Left hindlimb (tissue), 1 donor: ENCODE measurements around the gene ARID1B.

Experiments
- DNase-seq: peaks from one replicate; pipeline ENCODE4 v3.0.0-alpha.2; 2018

The ARID1B gene

DNA sequence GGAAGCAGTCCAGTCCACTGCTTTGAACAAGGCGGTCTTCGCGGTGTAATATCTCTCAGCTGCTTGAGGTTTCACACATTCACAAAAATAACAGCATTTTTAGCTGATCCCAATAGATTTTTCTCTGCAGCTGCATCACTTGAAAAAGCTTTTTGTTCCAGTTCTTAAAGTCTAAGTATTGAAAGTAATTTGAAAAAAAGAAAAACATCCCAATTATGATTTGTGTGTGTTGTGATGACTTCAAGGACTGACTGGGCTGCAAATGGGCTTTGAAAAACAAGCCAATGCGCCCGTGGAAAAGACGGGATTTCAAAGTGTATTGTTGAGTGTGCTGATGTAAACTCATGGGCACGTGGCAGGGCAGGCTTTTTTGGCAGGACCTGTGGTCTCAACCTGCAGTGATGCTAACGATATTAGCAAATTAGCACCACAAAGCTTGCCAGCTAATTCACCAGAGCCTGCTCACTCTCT, 395.1 kb downstream of the ARID1B start:
- DNase-seq: no peak

DNA sequence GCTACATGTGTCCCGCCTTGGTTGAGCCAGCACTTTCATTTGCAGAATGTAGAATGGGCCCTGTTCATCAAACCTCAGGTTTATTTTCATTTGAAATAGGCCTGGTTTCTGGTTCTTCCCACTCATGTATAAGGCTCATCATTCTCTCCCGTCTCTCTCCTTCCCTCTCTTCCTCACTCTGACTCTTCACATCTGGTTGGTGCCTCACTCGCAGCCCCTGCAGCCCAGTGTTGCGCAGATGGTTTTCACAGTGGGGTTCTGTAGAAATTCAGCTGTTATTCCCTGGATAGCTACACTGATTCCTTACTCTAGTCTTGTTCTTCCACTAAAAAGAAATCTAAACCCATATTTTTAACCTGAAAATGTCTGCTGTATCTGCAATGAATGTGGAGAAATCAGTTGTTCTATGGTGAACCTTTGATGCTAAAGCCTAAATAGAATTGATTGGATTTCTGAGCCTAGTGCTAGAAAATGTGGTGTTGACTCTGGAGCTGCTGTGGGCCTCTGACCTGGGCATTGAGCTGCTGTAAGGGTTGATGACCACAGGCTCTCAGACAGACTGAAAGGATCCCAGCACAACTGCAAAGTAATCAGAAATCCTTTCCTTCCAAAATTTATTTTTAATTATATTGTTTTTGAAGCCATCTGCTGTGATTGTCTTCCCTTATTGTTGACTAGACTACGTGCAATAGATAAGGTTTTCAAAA, 395.8 kb downstream of the ARID1B start:
- DNase-seq: no peak

DNA sequence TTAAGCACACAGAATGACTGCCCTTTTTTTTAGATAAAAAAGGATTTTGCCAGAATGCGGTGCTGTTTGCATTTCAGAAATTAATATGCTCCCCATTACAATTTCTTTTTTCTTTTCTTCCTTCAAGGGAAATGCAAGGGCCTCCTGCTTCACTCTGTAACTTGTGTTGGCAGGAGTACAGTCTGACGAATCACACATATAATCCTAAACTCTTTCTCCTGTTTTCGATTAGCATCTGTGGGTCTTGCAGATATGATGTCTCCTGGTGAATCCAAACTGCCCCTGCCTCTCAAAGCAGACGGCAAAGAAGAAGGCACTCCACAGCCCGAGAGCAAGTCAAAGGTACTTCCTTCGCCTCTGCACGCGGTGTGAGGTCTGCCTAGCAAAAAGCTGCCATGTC, 396.6 kb downstream of the ARID1B start:
- no peak for DNase-seq

DNA sequence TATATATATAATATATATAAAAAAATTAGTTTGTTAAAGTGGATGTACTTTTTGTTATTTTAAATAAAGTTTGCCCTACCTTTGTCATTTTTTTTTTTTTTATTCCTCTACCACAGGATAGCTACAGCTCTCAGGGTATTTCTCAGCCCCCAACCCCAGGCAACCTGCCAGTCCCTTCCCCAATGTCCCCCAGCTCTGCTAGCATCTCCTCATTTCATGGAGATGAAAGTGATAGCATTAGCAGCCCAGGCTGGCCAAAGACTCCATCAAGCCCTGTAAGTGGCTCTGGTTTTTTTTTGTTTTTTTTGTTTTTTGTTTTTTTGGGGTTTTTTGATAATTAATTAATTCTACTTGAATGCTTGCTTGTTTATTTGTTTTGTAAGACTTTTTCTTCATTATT, 397.6 kb downstream of the ARID1B start:
- no peak for DNase-seq

DNA sequence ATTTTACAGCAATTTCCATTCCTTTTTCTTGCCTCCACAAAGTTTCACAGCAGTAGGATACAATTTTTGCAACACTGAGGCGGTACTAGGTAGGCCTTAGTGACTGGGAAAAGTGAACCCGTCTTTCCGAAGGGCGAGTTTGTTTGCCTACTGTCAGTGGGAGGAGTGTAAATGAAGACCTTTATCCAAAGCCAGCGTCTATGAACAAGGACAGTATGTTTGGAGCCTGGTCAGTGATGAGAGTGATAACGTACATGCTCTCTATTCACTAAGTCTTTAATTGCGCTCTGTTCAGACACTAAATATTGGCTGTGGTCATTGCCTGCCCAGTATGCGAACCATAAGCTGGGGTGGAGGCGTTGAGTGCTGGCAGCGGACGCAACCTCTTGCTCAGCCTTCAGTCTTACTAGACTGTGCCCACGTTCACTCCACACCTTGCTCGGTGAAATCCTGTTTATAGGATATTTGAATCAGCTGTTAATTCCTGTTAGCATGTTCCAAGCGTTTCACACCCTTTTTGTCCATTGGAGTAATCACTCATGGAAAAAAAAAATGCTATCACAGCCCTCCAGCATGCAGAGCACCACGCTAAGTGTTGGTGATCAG, 400.7 kb downstream of the ARID1B start:
- DNase-seq: no peak

DNA sequence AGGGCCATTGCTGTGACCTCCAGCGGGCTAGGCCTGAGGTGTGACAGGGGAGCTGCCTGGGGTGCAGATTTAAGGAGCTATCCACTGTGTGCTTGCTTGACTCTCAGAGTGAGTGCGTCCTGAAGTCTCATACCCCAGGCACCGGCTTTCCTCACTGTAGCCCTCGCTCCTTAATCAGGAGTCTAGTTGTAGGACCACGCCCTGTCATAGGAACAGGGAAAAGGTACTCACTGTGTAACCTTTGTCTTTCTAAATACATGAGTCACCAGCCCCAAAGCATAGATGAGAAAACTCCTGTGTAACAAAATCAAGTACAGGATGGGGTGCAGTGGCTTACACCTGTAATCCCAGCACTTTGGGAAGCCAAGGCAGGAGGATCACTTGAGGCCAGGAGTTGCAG, 404.5 kb downstream of the ARID1B start:
- DNase-seq: no peak

DNA sequence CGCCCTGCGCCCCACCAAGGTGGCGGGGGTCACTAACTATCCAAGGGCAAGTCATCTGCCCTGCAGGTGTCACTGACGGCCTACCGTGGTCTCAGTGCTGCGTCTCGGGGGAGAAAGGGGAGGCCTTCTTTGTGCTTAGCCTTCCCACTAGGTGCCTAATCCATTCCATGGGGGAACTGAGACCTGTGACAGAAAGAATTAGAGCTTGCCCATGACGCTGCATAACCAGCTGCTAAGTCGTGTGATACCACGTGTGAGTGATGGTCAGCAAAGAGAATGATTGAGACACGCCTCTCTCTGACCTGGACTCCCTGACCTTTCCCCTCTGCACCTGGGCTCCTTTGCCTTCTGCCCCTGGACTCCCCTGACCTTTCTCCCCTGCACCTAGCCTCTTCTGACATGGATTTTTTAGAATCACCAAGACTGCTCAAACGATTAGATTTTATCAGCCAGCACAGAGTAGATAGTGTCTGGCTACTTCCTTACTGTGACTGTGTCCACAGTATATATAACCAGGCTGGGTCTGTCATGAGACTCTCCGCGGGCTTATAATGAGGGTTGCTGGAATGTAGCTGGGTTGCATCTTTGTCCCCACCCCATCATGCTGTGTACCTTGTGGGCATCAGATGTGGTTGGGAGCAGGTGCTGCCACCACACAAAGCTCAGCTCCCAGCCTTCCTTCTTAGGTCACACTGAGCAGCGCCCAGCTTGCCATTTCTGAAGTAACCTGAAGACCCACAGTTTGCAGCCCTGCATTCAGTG, 405.5 kb downstream of the ARID1B start:
- no peak for DNase-seq

DNA sequence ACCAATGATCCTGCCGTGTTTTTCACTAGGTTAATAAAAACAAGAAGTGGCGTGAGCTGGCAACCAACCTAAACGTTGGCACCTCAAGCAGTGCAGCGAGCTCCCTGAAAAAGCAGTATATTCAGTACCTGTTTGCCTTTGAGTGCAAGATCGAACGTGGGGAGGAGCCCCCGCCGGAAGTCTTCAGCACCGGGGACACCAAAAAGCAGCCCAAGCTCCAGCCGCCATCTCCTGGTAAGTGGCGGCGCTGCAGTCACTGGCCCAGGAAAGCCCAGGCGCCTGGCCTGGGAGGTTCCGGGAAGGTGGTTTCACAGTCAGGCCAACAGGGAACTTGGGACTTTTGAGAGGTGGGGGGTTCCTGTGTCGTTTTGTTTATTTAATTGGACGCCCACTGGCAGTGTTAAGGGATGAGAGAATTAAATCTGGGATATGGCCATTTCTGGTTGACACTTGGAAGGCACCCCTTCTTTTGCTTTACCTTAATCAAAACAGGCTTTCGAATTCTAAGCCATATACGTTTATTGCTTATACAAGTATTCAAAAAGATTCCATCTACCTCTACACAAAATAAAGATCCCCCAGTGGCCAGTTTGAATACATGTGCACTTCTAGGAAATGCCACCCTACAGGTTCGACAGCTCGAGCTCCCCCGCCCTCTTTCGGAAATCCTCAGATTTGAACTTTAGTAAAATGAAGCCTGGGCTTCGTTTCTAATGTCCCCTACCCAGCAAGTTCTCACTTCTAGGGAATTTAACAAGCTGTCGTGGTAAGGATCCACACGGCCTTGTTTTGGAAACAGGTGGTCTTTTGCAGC, 407.2 kb downstream of the ARID1B start:
- DNase-seq: peak; percentile 53

DNA sequence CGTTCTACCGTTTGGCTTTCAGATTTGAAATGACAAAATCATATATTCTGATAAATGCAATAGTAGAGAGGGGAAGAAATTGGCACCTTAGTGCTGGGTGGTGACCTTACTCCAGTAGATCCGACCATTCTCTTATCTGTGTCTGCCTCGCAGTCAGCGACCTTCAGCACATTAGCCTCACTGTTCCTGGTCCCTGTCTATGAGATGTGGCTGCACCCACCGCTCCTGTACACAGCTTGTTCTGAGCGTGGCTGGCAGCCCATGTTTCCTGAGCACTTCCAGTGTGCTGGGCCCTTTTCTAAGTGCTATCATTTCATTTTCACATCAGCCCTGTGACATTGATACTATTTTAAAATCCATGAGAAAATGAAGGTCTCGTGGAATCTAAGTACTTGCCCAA, 408.0 kb downstream of the ARID1B start:
- DNase-seq: no peak

DNA sequence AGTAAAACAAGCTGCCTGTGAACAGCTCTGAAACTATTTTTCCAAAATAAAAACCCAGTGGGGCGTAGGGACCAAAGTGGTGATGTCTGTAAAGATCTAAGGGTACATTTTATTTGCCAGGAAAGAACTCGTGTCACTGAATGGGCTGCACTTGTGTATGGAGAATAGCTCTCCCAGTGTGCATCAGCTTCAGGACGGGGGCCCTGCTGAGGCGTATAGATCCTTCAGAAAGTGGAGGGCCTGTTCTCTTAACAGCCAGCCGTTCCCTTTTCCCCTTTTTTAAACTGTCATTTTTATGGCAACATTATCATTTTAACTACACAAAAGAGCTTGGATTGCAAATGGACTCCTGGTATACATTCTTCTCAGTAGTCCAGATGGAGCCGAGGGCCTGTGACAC, 408.8 kb downstream of the ARID1B start:
- no peak for DNase-seq

DNA sequence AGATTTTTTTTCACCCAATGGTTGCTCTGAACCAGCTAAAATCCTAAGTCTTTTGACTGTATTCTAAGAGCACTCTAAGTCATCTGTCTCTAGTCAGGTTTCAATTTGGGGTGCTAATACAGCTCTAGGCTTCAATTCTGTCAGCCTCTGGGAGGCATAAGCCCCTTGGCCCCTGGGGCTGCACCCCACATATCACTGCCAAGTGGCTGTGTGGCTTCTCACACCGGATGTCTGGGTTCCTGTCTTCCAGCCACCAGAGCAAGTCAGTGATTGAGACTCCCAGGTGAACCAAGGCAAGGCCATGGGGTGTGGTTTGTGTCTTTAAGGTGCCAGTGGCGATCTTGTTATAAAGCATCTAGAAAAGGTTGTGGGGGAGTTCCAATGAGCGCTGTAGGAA, 409.6 kb downstream of the ARID1B start:
- no peak for DNase-seq

DNA sequence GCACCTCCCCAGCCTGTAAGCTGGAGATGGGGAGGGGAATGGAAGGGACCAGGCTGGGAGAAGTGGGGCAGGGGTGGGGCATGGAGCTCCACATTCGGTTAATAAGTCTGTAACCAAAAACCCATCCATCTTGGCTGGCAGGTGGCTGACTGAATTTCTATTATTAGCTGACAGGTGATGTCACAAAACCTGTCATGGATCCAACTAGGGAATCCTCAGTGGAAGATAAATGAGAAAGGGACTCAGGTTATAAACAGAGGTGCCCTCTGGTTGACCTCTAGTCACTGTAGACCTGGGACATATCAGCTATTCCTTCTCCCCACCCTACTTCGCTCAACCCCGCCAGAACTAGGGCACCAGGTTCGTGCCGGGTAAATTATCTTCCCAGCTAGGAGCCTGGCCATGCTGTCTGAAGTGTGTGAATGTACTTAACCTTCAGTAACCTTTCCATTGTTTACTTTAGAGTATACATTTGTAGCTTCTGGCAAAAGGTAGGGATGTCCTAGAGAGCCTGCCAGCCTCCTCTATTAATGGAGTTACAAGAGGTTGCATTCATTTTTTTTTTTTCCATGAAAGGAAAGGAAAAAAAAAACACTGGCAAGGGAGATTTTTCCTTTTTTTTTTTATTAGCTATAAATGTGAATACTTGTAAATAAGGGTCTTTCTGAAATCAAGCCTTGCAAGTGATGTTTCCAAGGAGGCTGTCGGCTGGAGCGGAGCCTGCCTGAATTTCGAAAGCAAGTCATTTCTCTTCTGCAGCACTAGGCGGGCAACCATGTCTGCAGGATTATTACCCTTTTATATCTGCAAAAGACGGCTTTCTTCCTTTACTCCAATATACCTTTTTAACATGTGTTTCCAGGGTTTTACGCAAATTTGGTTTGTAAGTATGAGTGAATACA, 410.3 kb downstream of the ARID1B start:
- DNase-seq: no peak

DNA sequence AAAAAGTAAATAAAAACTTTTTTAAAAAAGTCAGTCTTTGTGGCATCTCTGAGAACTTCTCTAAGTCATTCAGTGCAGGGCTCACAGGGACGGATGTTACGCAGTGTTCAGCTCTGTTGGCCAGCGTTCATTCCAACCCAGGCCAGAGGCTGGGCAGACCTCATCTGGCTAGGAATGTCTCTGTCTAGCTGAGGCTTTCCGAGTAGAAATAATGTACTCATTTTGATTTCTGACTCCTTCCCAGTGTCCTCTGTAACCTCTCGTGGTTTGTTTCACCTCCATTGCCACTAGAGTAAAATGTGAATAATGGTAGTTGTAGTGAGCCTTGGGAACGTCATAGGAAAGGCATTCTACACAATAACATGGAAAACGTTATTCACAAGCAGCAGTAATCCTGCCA, 411.0 kb downstream of the ARID1B start:
- DNase-seq: no peak

DNA sequence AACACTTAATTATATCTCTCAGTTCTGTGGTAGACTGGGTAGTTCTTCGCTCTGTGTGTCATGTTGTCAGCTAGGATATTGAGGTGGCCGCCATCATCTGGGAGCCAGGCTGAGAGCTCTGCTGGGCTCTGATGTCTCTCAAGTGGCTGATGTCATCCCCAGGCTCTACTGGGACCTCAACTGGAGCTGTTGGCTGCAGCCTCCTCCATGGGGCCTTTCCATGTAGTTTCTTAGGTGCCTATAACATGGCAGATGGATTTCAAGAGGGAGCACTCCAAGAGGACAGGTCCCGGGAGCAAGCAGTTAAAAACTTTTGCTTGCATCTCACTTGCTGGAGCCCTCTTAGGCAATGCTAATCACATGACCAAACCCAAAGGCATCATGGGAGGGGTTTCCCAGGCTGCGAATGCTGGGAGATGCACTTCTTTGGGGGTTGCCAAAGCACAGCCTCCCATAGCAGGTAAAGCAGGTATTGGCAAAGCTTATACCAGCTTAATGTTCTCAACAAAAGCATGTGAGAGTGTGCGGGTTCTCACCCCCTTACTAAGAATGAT, 416.3 kb downstream of the ARID1B start:
- no peak for DNase-seq

DNA sequence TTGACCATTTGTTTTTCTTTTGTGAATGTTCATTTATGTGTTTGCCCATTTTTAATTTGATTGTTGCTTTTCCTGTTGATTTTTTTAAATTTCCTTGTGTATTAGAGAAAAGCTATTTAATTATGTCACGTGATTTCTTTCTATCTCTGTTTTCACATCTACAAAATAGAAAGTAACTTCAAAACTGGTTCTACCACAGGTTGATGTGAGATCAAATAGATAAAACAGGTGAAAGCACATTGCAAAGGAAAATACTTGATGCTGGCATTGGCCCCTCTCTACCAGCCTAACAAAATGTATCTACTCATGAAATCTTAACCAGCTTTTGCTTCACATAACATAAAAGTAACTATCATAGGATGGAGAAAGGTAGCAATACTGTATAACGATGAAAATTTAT, 416.9 kb downstream of the ARID1B start:
- no peak for DNase-seq

DNA sequence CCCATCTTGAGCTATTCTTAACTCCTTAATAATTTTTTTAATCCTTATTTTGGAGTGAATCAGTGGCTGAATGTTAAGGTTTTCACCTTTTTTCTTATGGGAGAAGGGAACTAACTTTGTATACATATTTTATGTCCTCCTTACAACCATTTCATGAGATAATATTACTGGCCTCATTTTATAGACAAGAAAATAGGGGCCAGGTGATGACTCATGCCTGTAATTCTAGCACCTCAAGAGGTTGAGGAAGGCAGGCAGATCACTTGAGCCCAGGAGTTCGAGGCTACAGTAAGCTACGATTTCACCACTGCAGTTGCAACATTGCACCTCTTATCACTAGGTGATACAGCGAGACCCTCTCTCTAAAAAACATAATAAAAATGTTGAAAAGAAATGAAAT, 417.5 kb downstream of the ARID1B start:
- no peak for DNase-seq

DNA sequence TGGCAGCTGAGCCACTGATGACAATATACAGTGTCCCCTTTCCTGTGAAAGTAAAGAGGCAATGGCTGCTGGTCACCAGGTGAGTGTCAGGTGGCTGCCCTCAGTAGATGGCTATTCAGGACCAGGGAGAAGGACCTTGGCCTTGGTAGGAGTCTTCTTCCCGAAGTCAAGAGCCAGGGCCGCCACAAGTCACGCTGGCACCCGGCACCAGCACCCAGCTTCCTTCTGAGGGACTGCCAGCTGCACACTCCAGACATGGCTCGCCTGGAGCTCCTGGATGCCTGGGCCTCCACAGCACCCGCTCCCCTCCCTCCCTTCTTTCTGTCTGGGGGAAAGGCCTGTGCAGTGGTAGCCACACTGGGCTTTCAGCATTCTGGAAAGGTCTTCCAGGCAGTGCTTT, 419.2 kb downstream of the ARID1B start:
- DNase-seq: no peak

DNA sequence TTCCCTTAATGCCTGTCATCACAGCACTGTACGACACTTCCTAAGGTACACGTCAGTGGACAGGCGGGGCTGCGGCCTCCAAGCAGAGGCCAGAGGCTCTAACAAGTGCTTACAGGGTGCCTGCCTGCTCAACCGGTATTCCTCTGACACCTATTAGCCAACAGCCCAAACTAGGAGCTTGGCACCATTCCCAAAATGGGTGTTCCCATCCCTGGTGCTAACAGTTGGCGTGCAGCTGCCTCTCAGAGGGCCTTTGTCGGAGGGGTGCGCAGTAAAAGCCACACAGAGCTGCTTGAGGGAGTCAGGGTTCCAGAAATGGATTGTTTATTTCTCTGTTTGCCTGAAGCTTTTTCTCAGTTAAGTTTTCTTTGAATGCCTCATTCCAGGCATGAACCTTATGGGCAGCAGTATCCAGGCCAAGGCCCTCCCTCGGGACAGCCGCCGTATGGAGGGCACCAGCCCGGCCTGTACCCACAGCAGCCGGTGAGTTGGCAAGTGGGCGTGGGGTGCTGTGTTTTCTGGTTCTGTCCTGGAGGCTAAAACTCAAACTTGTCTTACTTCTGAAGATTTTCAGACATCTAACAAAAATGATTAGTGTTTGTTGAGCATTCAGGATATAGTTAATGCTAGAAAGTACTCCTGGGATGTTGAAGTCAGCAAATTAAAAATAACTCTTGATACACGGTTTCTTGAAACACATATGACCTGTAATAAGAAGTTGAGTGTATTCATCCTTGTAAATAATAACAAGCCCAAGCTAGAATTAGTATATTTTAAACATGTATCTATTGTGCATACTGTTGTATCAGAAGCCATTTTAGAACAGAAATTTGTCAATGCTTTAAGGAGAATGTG, 421.5 kb downstream of the ARID1B start:
- DNase-seq: no peak

DNA sequence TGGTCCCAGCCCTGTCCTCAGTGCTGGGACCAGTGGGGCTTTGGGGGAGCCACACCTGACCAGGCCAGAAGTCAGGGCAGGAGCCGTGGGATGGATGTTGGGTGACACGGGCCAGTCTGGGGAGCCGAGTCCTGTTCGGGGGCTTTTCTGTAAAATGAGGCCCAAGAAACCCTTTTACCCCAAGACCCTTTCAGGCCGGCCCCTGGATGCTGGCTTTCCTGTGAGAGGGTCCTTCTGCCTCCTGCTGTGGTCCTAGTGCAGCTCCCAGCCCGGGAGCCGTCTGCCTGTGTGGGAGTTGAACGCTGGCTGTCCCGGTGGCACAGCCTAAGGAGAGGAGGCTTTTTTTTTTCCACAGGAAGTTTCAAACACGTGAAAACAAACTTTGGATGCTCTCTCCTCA, 422.9 kb downstream of the ARID1B start:
- DNase-seq: no peak

DNA sequence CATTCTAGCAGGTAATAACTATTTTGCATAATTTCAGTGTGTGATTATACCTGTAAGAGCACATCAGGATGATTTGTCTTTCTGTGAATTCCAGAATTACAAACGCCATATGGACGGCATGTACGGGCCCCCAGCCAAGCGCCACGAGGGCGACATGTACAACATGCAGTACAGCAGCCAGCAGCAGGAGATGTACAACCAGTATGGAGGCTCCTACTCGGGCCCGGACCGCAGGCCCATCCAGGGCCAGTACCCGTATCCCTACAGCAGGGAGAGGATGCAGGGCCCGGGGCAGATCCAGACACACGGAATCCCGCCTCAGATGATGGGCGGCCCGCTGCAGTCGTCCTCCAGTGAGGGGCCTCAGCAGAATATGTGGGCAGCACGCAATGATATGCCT, 423.4 kb downstream of the ARID1B start:
- no peak for DNase-seq

DNA sequence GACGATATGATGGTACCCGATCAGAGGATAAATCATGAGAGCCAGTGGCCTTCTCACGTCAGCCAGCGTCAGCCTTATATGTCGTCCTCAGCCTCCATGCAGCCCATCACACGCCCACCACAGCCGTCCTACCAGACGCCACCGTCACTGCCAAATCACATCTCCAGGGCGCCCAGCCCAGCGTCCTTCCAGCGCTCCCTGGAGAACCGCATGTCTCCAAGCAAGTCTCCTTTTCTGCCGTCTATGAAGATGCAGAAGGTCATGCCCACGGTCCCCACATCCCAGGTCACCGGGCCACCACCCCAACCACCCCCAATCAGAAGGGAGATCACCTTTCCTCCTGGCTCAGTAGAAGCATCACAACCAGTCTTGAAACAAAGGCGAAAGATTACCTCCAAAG, 423.9 kb downstream of the ARID1B start:
- no peak for DNase-seq
